Measurements from ENCODE around the gene CSNK2A2.

The CSNK2A2 gene

GRCh38 chr16:58128711-58129096, 69.2 kb downstream of the CSNK2A2 start:
- H3K4me3 ChIP-seq (ENCODE audit: low read depth in 1 of 2, low read length in 2 of 2): peak overlapping the region; percentile 84 to 96
- H3K9ac ChIP-seq (ENCODE audit: low read length): peak overlapping the region; percentile 76
- no peaks in the 10 kb centered on the region for H3K27me3 ChIP-seq (ENCODE audit: control insufficient read depth in 1 of 2, insufficient read depth in 2 of 2, low read length in 2 of 2)
- H3K9me3 ChIP-seq (ENCODE audit: low read length): no peaks in the 10 kb centered on the region
- H3K27ac ChIP-seq (ENCODE audit: low read depth, low read length): peak overlapping the region; percentile 97
- H3K36me3 ChIP-seq (ENCODE audit: insufficient read depth, low read length): no peaks in the 10 kb centered on the region
- peaks cover 40% of the 10 kb centered on the region for H3K4me1 ChIP-seq (ENCODE audit: insufficient read depth, low read length)

- H3K27ac ChIP-seq (ENCODE audit: low read depth, low read length): peak overlapping the region; percentile 66
- peaks cover 42% of the 10 kb centered on the region for H3K4me1 ChIP-seq (ENCODE audit: insufficient read depth, low read length)
- peak overlapping the region; percentile 51 for H3K9ac ChIP-seq (ENCODE audit: low read length)
Observed at GRCh38 chr16:58128181-58128631, 69.7 kb downstream of the CSNK2A2 start.

GRCh38 chr16:58127634-58128033, 70.3 kb downstream of the CSNK2A2 start:
- Histone ChIP-seq H3K4me1 (ENCODE audit: insufficient read depth, low read length) (peaks cover 42% of the 10 kb centered on the region), H3K27ac (ENCODE audit: low read depth, low read length) (peak overlapping the region; percentile 66), H3K9me3 (ENCODE audit: low read length) (no peaks in the 10 kb centered on the region), H3K4me3 (ENCODE audit: low read depth in 1 of 2, low read length in 2 of 2) (peak overlapping the region; percentile 84 to 96), H3K9ac (ENCODE audit: low read length) (peak overlapping the region; percentile 51), H3K27me3 (ENCODE audit: control insufficient read depth in 1 of 2, insufficient read depth in 2 of 2, low read length in 2 of 2) (no peaks in the 10 kb centered on the region), H3K36me3 (ENCODE audit: insufficient read depth, low read length) (no peaks in the 10 kb centered on the region)

More at GRCh38 chr16:58128181-58128631, 69.7 kb downstream of the CSNK2A2 start:
- H3K27me3 ChIP-seq (ENCODE audit: control insufficient read depth in 1 of 2, insufficient read depth in 2 of 2, low read length in 2 of 2): no peaks in the 10 kb centered on the region
- no peaks in the 10 kb centered on the region for H3K9me3 ChIP-seq (ENCODE audit: low read length)
- H3K36me3 ChIP-seq (ENCODE audit: insufficient read depth, low read length): no peaks in the 10 kb centered on the region
- H3K4me3 ChIP-seq (ENCODE audit: low read depth in 1 of 2, low read length in 2 of 2): peak overlapping the region; percentile 84 to 96

- Histone ChIP-seq H3K4me3 (ENCODE audit: low read depth in 1 of 2, low read length in 2 of 2) (peak overlapping the region; percentile 27 to 84), H3K9me3 (ENCODE audit: low read length) (no peaks in the 10 kb centered on the region), H3K36me3 (ENCODE audit: insufficient read depth, low read length) (no peaks in the 10 kb centered on the region), H3K27me3 (ENCODE audit: control insufficient read depth in 1 of 2, insufficient read depth in 2 of 2, low read length in 2 of 2) (no peaks in the 10 kb centered on the region), H3K9ac (ENCODE audit: low read length) (peak overlapping the region; percentile 51), H3K4me1 (ENCODE audit: insufficient read depth, low read length) (peaks cover 42% of the 10 kb centered on the region), H3K27ac (ENCODE audit: low read depth, low read length) (no peak overlapping the region)
Observed at GRCh38 chr16:58127033-58127556, 70.8 kb downstream of the CSNK2A2 start.

GRCh38 chr16:58126451-58126961, 71.4 kb downstream of the CSNK2A2 start:
- peaks cover 48% of the 10 kb centered on the region for H3K4me1 ChIP-seq (ENCODE audit: insufficient read depth, low read length)

GRCh38 chr16:58125781-58126335, 72.0 kb downstream of the CSNK2A2 start:
- H3K4me3 ChIP-seq (ENCODE audit: low read depth in 1 of 2, low read length in 2 of 2): no peak overlapping the region
- peaks cover 55% of the 10 kb centered on the region for H3K4me1 ChIP-seq (ENCODE audit: insufficient read depth, low read length)
- no peaks in the 10 kb centered on the region for H3K27me3 ChIP-seq (ENCODE audit: control insufficient read depth in 1 of 2, insufficient read depth in 2 of 2, low read length in 2 of 2)
- H3K9me3 ChIP-seq (ENCODE audit: low read length): no peaks in the 10 kb centered on the region
- H3K9ac ChIP-seq (ENCODE audit: low read length): no peak overlapping the region
- H3K27ac ChIP-seq (ENCODE audit: low read depth, low read length): no peak overlapping the region
- H3K36me3 ChIP-seq (ENCODE audit: insufficient read depth, low read length): no peaks in the 10 kb centered on the region

More at GRCh38 chr16:58126451-58126961, 71.4 kb downstream of the CSNK2A2 start:
- Histone ChIP-seq H3K36me3 (ENCODE audit: insufficient read depth, low read length) (no peaks in the 10 kb centered on the region), H3K9ac (ENCODE audit: low read length) (peak overlapping the region; percentile 51), H3K27me3 (ENCODE audit: control insufficient read depth in 1 of 2, insufficient read depth in 2 of 2, low read length in 2 of 2) (no peaks in the 10 kb centered on the region), H3K4me3 (ENCODE audit: low read depth in 1 of 2, low read length in 2 of 2) (peak overlapping the region in 1 of 2 donors; percentile 84), H3K9me3 (ENCODE audit: low read length) (no peaks in the 10 kb centered on the region), H3K27ac (ENCODE audit: low read depth, low read length) (peak overlapping the region; percentile 22)

GRCh38 chr16:58125041-58125440, 72.9 kb downstream of the CSNK2A2 start:
- no peak overlapping the region for H3K9ac ChIP-seq (ENCODE audit: low read length)
- no peaks in the 10 kb centered on the region for H3K27me3 ChIP-seq (ENCODE audit: control insufficient read depth in 1 of 2, insufficient read depth in 2 of 2, low read length in 2 of 2)
- H3K36me3 ChIP-seq (ENCODE audit: insufficient read depth, low read length): no peaks in the 10 kb centered on the region
- no peaks in the 10 kb centered on the region for H3K9me3 ChIP-seq (ENCODE audit: low read length)
- H3K4me3 ChIP-seq (ENCODE audit: low read depth in 1 of 2, low read length in 2 of 2): no peak overlapping the region
- peaks cover 63% of the 10 kb centered on the region for H3K4me1 ChIP-seq (ENCODE audit: insufficient read depth, low read length)
- H3K27ac ChIP-seq (ENCODE audit: low read depth, low read length): no peak overlapping the region

GRCh38 chr16:58124601-58124915, 73.3 kb downstream of the CSNK2A2 start:
- no peak overlapping the region for H3K27ac ChIP-seq (ENCODE audit: low read depth, low read length)

GRCh38 chr16:58123896-58124600, 73.9 kb downstream of the CSNK2A2 start:
- Histone ChIP-seq H3K4me1 (ENCODE audit: insufficient read depth, low read length) (peaks cover 71% of the 10 kb centered on the region), H3K27ac (ENCODE audit: low read depth, low read length) (no peak overlapping the region), H3K36me3 (ENCODE audit: insufficient read depth, low read length) (no peaks in the 10 kb centered on the region), H3K4me3 (ENCODE audit: low read depth in 1 of 2, low read length in 2 of 2) (no peak overlapping the region), H3K27me3 (ENCODE audit: control insufficient read depth in 1 of 2, insufficient read depth in 2 of 2, low read length in 2 of 2) (no peaks in the 10 kb centered on the region), H3K9ac (ENCODE audit: low read length) (no peak overlapping the region), H3K9me3 (ENCODE audit: low read length) (no peaks in the 10 kb centered on the region)

More at GRCh38 chr16:58124601-58124915, 73.3 kb downstream of the CSNK2A2 start:
- no peaks in the 10 kb centered on the region for H3K9me3 ChIP-seq (ENCODE audit: low read length)
- H3K36me3 ChIP-seq (ENCODE audit: insufficient read depth, low read length): no peaks in the 10 kb centered on the region
- peaks cover 66% of the 10 kb centered on the region for H3K4me1 ChIP-seq (ENCODE audit: insufficient read depth, low read length)
- no peaks in the 10 kb centered on the region for H3K27me3 ChIP-seq (ENCODE audit: control insufficient read depth in 1 of 2, insufficient read depth in 2 of 2, low read length in 2 of 2)
- no peak overlapping the region for H3K4me3 ChIP-seq (ENCODE audit: low read depth in 1 of 2, low read length in 2 of 2)
- H3K9ac ChIP-seq (ENCODE audit: low read length): no peak overlapping the region

GRCh38 chr16:58121132-58121531, 76.8 kb downstream of the CSNK2A2 start:
- H3K4me1 ChIP-seq (ENCODE audit: insufficient read depth, low read length): peaks cover 70% of the 10 kb centered on the region
- no peaks in the 10 kb centered on the region for H3K27me3 ChIP-seq (ENCODE audit: control insufficient read depth in 1 of 2, insufficient read depth in 2 of 2, low read length in 2 of 2)
- no peak overlapping the region for H3K4me3 ChIP-seq (ENCODE audit: low read depth in 1 of 2, low read length in 2 of 2)
- no peaks in the 10 kb centered on the region for H3K9me3 ChIP-seq (ENCODE audit: low read length)
- H3K9ac ChIP-seq (ENCODE audit: low read length): no peak overlapping the region
- H3K27ac ChIP-seq (ENCODE audit: low read depth, low read length): no peak overlapping the region
- peaks cover 6% of the 10 kb centered on the region for H3K36me3 ChIP-seq (ENCODE audit: insufficient read depth, low read length)

GRCh38 chr16:58120234-58120633, 77.7 kb downstream of the CSNK2A2 start:
- Histone ChIP-seq H3K4me1 (ENCODE audit: insufficient read depth, low read length) (peaks cover 68% of the 10 kb centered on the region), H3K4me3 (ENCODE audit: low read depth in 1 of 2, low read length in 2 of 2) (no peak overlapping the region), H3K27me3 (ENCODE audit: control insufficient read depth in 1 of 2, insufficient read depth in 2 of 2, low read length in 2 of 2) (no peaks in the 10 kb centered on the region), H3K36me3 (ENCODE audit: insufficient read depth, low read length) (peaks cover 15% of the 10 kb centered on the region), H3K9me3 (ENCODE audit: low read length) (no peaks in the 10 kb centered on the region), H3K27ac (ENCODE audit: low read depth, low read length) (peak overlapping the region; percentile 36), H3K9ac (ENCODE audit: low read length) (no peak overlapping the region)
